ENCODE measurements around the gene MYBPH. TPM values are rescaled to one million over a fixed set of nuclear protein-coding genes. Genes with fewer than 3 reads are reported as not detected.

Gene MYBPH
- total RNA-seq, 1 experiment from 2014 or later = not detected

GRCh38 chr1:203143641-203144040, 32.0 kb downstream of the MYBPH start:
- no peak overlapping the region for H3K4me3 Mint-ChIP-seq (ENCODE audit: unreplicated experiment)
- no peaks in the 10 kb centered on the region for H3K36me3 Mint-ChIP-seq (ENCODE audit: insufficient read depth, unreplicated experiment)
- TF ChIP-seq CTCF (IDR thresholded peaks at IDR 0.05; ENCODE audit: unreplicated experiment) = no peak
- H3K4me1 Mint-ChIP-seq (ENCODE audit: insufficient read depth, unreplicated experiment) = no peaks in the 10 kb centered on the region
- no TSS peak for BruUV-seq (replicated peaks)
- no peaks in the 10 kb centered on the region for H3K9me3 Mint-ChIP-seq (ENCODE audit: unreplicated experiment)
- ChIA-PET POLR2A (no interaction called here), CTCF (interaction anchor here (0.6 to 4.1 kb wide), 9 partner anchors 11 to 125 kb away, joined by 3 to 15 read pairs (median 3); no protein-coding TSS in a partner anchor)
- no peaks in the 10 kb centered on the region for H3K27me3 Mint-ChIP-seq (ENCODE audit: insufficient read depth, unreplicated experiment)
- DNase-seq (ENCODE audit: unreplicated experiment) = no peak
- intact Hi-C loops (cut with micrococcal nuclease) = no loop called here
- no peak overlapping the region for H3K27ac Mint-ChIP-seq (ENCODE audit: low read depth, unreplicated experiment)

- ChIA-PET CTCF (interaction anchor here (1.0 to 4.1 kb wide), 7 partner anchors 14 to 103 kb away, joined by 3 to 15 read pairs (median 5); no protein-coding TSS in a partner anchor), POLR2A (interaction anchor here (1.7 kb wide), 1 partner anchor 11 kb away, joined by 3 read pairs; no protein-coding TSS in a partner anchor)
- H3K9me3 Mint-ChIP-seq (ENCODE audit: unreplicated experiment) = no peaks in the 10 kb centered on the region
- no peak for TF ChIP-seq CTCF (IDR thresholded peaks at IDR 0.05; ENCODE audit: unreplicated experiment)
- no peak for DNase-seq (ENCODE audit: unreplicated experiment)
- H3K36me3 Mint-ChIP-seq (ENCODE audit: insufficient read depth, unreplicated experiment) = no peaks in the 10 kb centered on the region
- H3K27me3 Mint-ChIP-seq (ENCODE audit: insufficient read depth, unreplicated experiment) = no peaks in the 10 kb centered on the region
- BruUV-seq (replicated peaks) = no TSS peak
- H3K4me3 Mint-ChIP-seq (ENCODE audit: unreplicated experiment) = no peak overlapping the region
- no peak overlapping the region for H3K27ac Mint-ChIP-seq (ENCODE audit: low read depth, unreplicated experiment)
- intact Hi-C loops (cut with micrococcal nuclease) = no loop called here
- no peaks in the 10 kb centered on the region for H3K4me1 Mint-ChIP-seq (ENCODE audit: insufficient read depth, unreplicated experiment)
These were observed 32.8 kb downstream of the MYBPH start for GRCh38 chr1:203142684-203143408.

- Mint-ChIP-seq H3K27me3 (ENCODE audit: insufficient read depth, unreplicated experiment) (no peaks in the 10 kb centered on the region), H3K9me3 (ENCODE audit: unreplicated experiment) (no peaks in the 10 kb centered on the region), H3K36me3 (ENCODE audit: insufficient read depth, unreplicated experiment) (no peaks in the 10 kb centered on the region), H3K4me3 (ENCODE audit: unreplicated experiment) (no peak overlapping the region), H3K4me1 (ENCODE audit: insufficient read depth, unreplicated experiment) (no peaks in the 10 kb centered on the region), H3K27ac (ENCODE audit: low read depth, unreplicated experiment) (no peak overlapping the region)
- no peak for TF ChIP-seq CTCF (IDR thresholded peaks at IDR 0.05; ENCODE audit: unreplicated experiment)
- POLR2A ChIA-PET = interaction anchor here (1.7 kb wide), 1 partner anchor 10 kb away, joined by 3 read pairs; no protein-coding TSS in a partner anchor
- intact Hi-C loops (cut with micrococcal nuclease) = no loop called here
- CTCF ChIA-PET = interaction anchor here (1.0 to 4.1 kb wide), 7 partner anchors 12 to 103 kb away, joined by 3 to 15 read pairs (median 5); no protein-coding TSS in a partner anchor
- no TSS peak for BruUV-seq (replicated peaks)
- no peak for DNase-seq (ENCODE audit: unreplicated experiment)
These were observed 33.5 kb downstream of the MYBPH start for GRCh38 chr1:203142124-203142523.

- DNase-seq (ENCODE audit: unreplicated experiment) = no peak
- no TSS peak for BruUV-seq (replicated peaks)
- ChIA-PET CTCF (interaction anchor here (0.6 to 4.1 kb wide), 9 partner anchors 8 to 332 kb away, joined by 3 to 15 read pairs (median 4); no protein-coding TSS in a partner anchor), POLR2A (interaction anchor here (1.7 kb wide), 1 partner anchor 9 kb away, joined by 3 read pairs; no protein-coding TSS in a partner anchor)
- Mint-ChIP-seq H3K27ac (ENCODE audit: low read depth, unreplicated experiment) (no peak overlapping the region), H3K27me3 (ENCODE audit: insufficient read depth, unreplicated experiment) (no peaks in the 10 kb centered on the region), H3K9me3 (ENCODE audit: unreplicated experiment) (no peaks in the 10 kb centered on the region), H3K4me3 (ENCODE audit: unreplicated experiment) (no peak overlapping the region), H3K36me3 (ENCODE audit: insufficient read depth, unreplicated experiment) (no peaks in the 10 kb centered on the region), H3K4me1 (ENCODE audit: insufficient read depth, unreplicated experiment) (peaks cover 3% of the 10 kb centered on the region)
- no peak for TF ChIP-seq CTCF (IDR thresholded peaks at IDR 0.05; ENCODE audit: unreplicated experiment)
- intact Hi-C loops (cut with micrococcal nuclease) = no loop called here
These were observed 34.7 kb downstream of the MYBPH start for GRCh38 chr1:203140743-203141520.
